GM12878 (cell line): ENCODE measurements around the gene CENPVL2. TPM values are rescaled to one million over a fixed set of nuclear protein-coding genes. Genes with fewer than 3 reads are reported as not detected.
"Not testable (repeated sequence)": the region's sequence is repeated elsewhere in the genome, so short reads cannot be mapped to it uniquely, and the experiment has no call there.

Experiments
- ATAC-seq: fragments of 200-7000 bp; cut with Tn5 transposase; 3 replicates; pipeline ENCODE4 v1.9.1; 2020; ENCODE audit warnings: mild to moderate bottlenecking, moderate library complexity
- BruUV-seq: library from RNA; stranded (reverse); fragments of 400-500 nt; replicated peaks from 2 replicates; lab custom pipeline; 2021; lab: Mats Ljungman, UMichigan
- CTCF ChIA-PET: fragments of 300-600 bp; sonication (Branson Sonifier 250); formaldehyde crosslinking; extraction: SDS; loops from one replicate; lab custom pipeline; 2021; ENCODE audit warnings: inconsistent platforms; lab: Yijun Ruan, JAX
- POLR2A ChIA-PET: fragments of 350-600 bp; formaldehyde crosslinking; extraction: SDS; loops from one replicate; lab custom pipeline; 2021; ENCODE audit warnings: inconsistent platforms; lab: Charles Lee
- RAD21 ChIA-PET: fragments of 300-600 bp; sonication (Branson Sonifier 250); formaldehyde crosslinking; loops from one replicate; lab custom pipeline; 2023; ENCODE audit warnings: antibody characterized with exemption; ENCODE audit not compliant: unreplicated experiment; lab: Charles Lee
- SMC1A ChIA-PET: fragments of 300-600 bp; sonication (Branson Sonifier 250); formaldehyde crosslinking; loops from one replicate; lab custom pipeline; 2023; ENCODE audit not compliant: unreplicated experiment, uncharacterized antibody; lab: Charles Lee
- DNase-seq: peaks from one replicate; pipeline ENCODE4 v3.0.0-alpha.2; 2011; ENCODE audit warnings: low read depth, low spot score
- FAIRE-seq: peaks from 3 replicates; lab custom pipeline; 2011; peaks lifted over from hg19 to GRCh38; lab: Jason Lieb, UNC
- H2AFZ ChIP-seq: 2 replicates; pipeline ENCODE4 v1.6.0; 2011; ENCODE audit warnings: low read depth, low read length, control low read depth; ENCODE audit not compliant: control insufficient read depth
- H3K27ac ChIP-seq: 2 replicates; pipeline ENCODE4 v1.5.1; 2011; ENCODE audit warnings: control low read depth; ENCODE audit not compliant: control insufficient read depth, insufficient read depth
- H3K27me3 ChIP-seq, 2 experiments: replicated peaks in 1 of 2; 2 replicates each; pipeline versions ENCODE4 v1.6.0 to v1.6.1; 2011; ENCODE audit warnings: low read length in 1 of 2; ENCODE audit not compliant: control insufficient read depth in 2 of 2, insufficient read depth in 2 of 2
- H3K36me3 ChIP-seq, 2 experiments: 2 replicates each; pipeline ENCODE4 v1.5.1; 2011; ENCODE audit warnings: low read length in 1 of 2; ENCODE audit not compliant: control insufficient read depth in 2 of 2, insufficient read depth in 2 of 2
- H3K4me1 ChIP-seq: 2 replicates; pipeline ENCODE4 v1.6.1; 2011; ENCODE audit warnings: mild to moderate bottlenecking, low read length, moderate library complexity, mixed read lengths; ENCODE audit not compliant: control insufficient read depth, insufficient read depth
- H3K4me2 ChIP-seq: 2 replicates; pipeline ENCODE4 v1.6.0; 2011; ENCODE audit warnings: control low read depth; ENCODE audit not compliant: control insufficient read depth, insufficient read depth
- H3K4me3 ChIP-seq: fragments of 200-600 bp; sonication (generic); 2 replicates; pipeline ENCODE4 v1.5.1; 2016
- H3K79me2 ChIP-seq: 2 replicates; pipeline ENCODE4 v1.6.0; 2011; ENCODE audit warnings: low read length; ENCODE audit not compliant: control insufficient read depth, insufficient read depth
- H3K9ac ChIP-seq: 2 replicates; pipeline ENCODE4 v1.8.0; 2011; ENCODE audit warnings: low read length, control low read depth, mixed read lengths; ENCODE audit not compliant: control insufficient read depth, insufficient read depth
- H3K9me3 ChIP-seq: replicated peaks from 3 replicates; pipeline ENCODE4 v1.5.1; 2011; ENCODE audit warnings: mild to moderate bottlenecking, low read length; ENCODE audit not compliant: control insufficient read depth, insufficient read depth
- H4K20me1 ChIP-seq: 2 replicates; pipeline ENCODE4 v1.6.0; 2011; ENCODE audit not compliant: control insufficient read depth, insufficient read depth
- BCLAF1 ChIP-seq: fragments of 450-650 bp; IDR thresholded peaks from 2 replicates; pipeline ENCODE4 v1.6.1; 2017; ENCODE audit warnings: antibody characterized with exemption, mild to moderate bottlenecking, moderate library complexity
- CBX5 ChIP-seq: sonication (generic); IDR thresholded peaks from 2 replicates; pipeline ENCODE4 v1.6.1; 2016; ENCODE audit warnings: low read depth, moderate library complexity, mild to moderate bottlenecking, inconsistent platforms
- IRF4 ChIP-seq: IDR thresholded peaks from 2 replicates; pipeline ENCODE4 v1.6.1; 2011; ENCODE audit warnings: low read depth, low read length
- RB1 ChIP-seq: fragments of 450-650 bp; formaldehyde crosslinking; IDR thresholded peaks from 2 replicates; pipeline ENCODE4 v1.6.1; 2017; ENCODE audit warnings: mild to moderate bottlenecking, borderline replicate concordance
- RELA ChIP-seq: fragments of 450-650 bp; IDR thresholded peaks from 2 replicates; pipeline ENCODE4 v1.8.0; 2014; ENCODE audit warnings: borderline replicate concordance; ENCODE audit not compliant: partially characterized antibody
- ZNF274 ChIP-seq: IDR thresholded peaks from one replicate; pipeline ENCODE4 v1.8.0; 2011; ENCODE audit not compliant: insufficient read length, insufficient read depth
- WGBS: methylation state at CpG from one replicate; pipeline ENCODE4 v1.1.6; 2016; ENCODE audit warnings: low lambda C conversion rate; ENCODE audit not compliant: insufficient replicate concordance, insufficient coverage; ENCODE audit errors: missing lambda C conversion rate; 5-methylcytosine and 5-hydroxymethylcytosine counted together
- in situ Hi-C: fragments of 300-500 bp; cut with MboI; formaldehyde crosslinking; loops from 9 replicates; pipeline ENCODE4 v1.14.3; 2018; ENCODE audit warnings: mixed read lengths
- intact Hi-C: fragments of 100-400 bp; cut with micrococcal nuclease; formaldehyde crosslinking; loops from one replicate; pipeline ENCODE4 v1.14.2; 2022; ENCODE audit not compliant: unreplicated experiment
- polyA plus RNA-seq, 11 experiments: library from polyadenylated mRNA; depleted of rRNA in 4 of 11; unstranded in 6 of 11; stranded (reverse) in 5 of 11; fragments of >200 nt; fragmentation: Nextera tagmentation in 4 of 11; fragmentation: Illumina TruSeq in 1 of 11; extraction: Ambion mirVana in 4 of 11; extraction: Trizol in 1 of 11; gene quantifications; 1 replicate in 1 of 11; 2 replicates in 10 of 11; pipeline versions ENCODE4 v1.2.1 to v1.2.3, GENCODE V29; 2011 to 2016; ENCODE audit warnings: inconsistent platforms in 2 of 11, missing spikeins in 2 of 11, low read depth in 1 of 11
- total RNA-seq, 4 experiments: library from RNA; depleted of rRNA in 3 of 4; stranded (reverse); fragments of >200 nt in 3 of 4; fragmentation: Illumina TruSeq in 1 of 4; extraction: Trizol in 1 of 4; gene quantifications; 2 replicates each; pipeline versions ENCODE4 v1.2.1 to v1.2.3, GENCODE V29; 2013 to 2021

Gene CENPVL2
- total and polyA plus RNA-seq, 10 of the 15 experiments (the other 5 are each of a cell fraction or from before 2014, with no cell fraction given), result not detected

GRCh38 chrX:51694254-51694653, 11.6 kb upstream of the CENPVL2 start:
- H3K9ac ChIP-seq, result no peak overlapping the region
- no TSS peak for BruUV-seq
- no peaks in the 10 kb centered on the region for H3K79me2 ChIP-seq
- DNase-seq (no peak), ATAC-seq (no peak), FAIRE-seq (no peak)
- H2AFZ ChIP-seq, result no peak overlapping the region
- no peaks in the 10 kb centered on the region for H3K9me3 ChIP-seq
- ChIA-PET SMC1A (no interaction called here), RAD21 (no interaction called here), CTCF (no interaction called here), POLR2A (no interaction called here)
- H3K4me1 ChIP-seq, result no peaks in the 10 kb centered on the region
- no peaks in the 10 kb centered on the region for H3K36me3 ChIP-seq
- in situ Hi-C loops, result no loop called here
- WGBS, result 9% methylated on average over 6 of the region's 6 CpGs
- H3K27me3 ChIP-seq, result no peaks in the 10 kb centered on the region
- no peaks in the 10 kb centered on the region for H4K20me1 ChIP-seq
- H3K4me2 ChIP-seq, result no peak overlapping the region
- intact Hi-C loops, result no loop called here
- H3K4me3 ChIP-seq, result no peak overlapping the region
- TF ChIP-seq ZNF274 (no peak), RELA (no peak), RB1 (no peak), IRF4 (no peak), BCLAF1 (no peak), CBX5 (no peak)
- TF ChIP-seq, all 136 proteins: peak for 0
- no peak overlapping the region for H3K27ac ChIP-seq

- H3K27ac ChIP-seq, DNase-seq, ATAC-seq, RAD21 ChIA-PET, H3K9ac ChIP-seq, H3K27me3 ChIP-seq, POLR2A ChIA-PET, H2AFZ ChIP-seq, H4K20me1 ChIP-seq, H3K79me2 ChIP-seq, BruUV-seq, in situ Hi-C loops, H3K4me1 ChIP-seq, intact Hi-C loops, SMC1A ChIA-PET, H3K4me2 ChIP-seq, H3K9me3 ChIP-seq, H3K36me3 ChIP-seq, H3K4me3 ChIP-seq, CTCF ChIA-PET, FAIRE-seq: not testable (repeated sequence)
- no CpG with 5 or more reads among the region's 88 CpGs for WGBS
Measured at GRCh38 chrX:51681808-51682719, 567 bp downstream of the CENPVL2 start.
